Measurements from ENCODE around the gene SKA3. TPM values are rescaled to one million over a fixed set of nuclear protein-coding genes. Genes with fewer than 3 reads are reported as not detected.

Gene SKA3
- total RNA-seq, 6 experiments from 2014 or later = 0.18 to 2.4 (median 0.75) TPM

DNA sequence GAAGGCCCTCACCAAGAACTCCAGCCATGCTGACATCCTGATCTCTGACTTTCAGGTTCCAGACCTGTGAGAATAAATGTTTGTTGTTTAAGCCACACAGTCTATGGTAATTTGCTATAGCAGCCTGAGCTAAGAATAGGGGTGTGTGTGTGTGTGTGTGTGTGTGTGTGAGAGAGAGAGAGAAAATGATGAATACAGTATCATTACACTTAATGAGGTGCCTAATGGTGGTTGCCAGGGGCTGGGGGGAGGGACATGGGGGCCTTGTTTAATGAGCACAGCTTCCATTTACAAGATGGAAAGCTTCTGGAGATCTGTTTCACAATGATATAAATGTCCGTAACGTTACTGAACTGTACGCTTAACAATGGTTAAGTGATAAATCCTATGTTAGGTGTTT is 61.1 kb downstream of the SKA3 start:
- no peak overlapping the region for H3K4me3 ChIP-seq
- DNase-seq (no peak), ATAC-seq (no peak)
- no peaks in the 10 kb centered on the region for H3K4me1 ChIP-seq
- H3K27ac ChIP-seq = no peak overlapping the region
- intact Hi-C loops (cut with DNase I) = loop anchor here (10.0 kb wide), 1 partner anchor 360 kb away; no protein-coding TSS in a partner anchor
- H3K27me3 ChIP-seq = no peaks in the 10 kb centered on the region
- no peaks in the 10 kb centered on the region for H3K9me3 ChIP-seq
- TF ChIP-seq POLR2A (IDR thresholded peaks at IDR 0.05) (no peak), CTCF (IDR thresholded peaks at IDR 0.05) (no peak)
- WGBS (ENCODE audit: insufficient coverage, low coverage, low lambda C conversion rate, missing lambda C conversion rate) = 79% methylated on average over 3 of the region's 3 CpGs
- H3K36me3 ChIP-seq = no peaks in the 10 kb centered on the region

DNA sequence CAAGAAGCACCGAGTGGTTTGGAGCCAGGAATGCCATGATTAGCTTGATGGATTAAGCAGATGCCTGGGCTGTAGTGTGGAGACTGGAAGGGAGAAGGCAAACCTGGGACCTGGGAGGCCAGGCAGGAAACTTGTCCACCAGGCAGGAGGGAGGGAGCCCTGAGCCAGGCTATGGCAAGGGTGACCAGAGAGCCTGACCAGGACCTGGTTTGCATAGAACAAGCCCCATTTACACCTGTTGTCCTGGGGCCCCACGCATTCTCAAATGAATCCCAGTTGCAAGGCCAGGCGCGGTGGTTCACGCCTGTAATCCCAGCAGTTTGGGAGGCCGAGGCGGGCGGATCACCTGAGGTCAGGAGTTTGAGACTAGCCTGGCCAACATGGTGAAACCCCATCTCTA is 64.8 kb downstream of the SKA3 start:
- no peak for TF ChIP-seq POLR2A (IDR thresholded peaks at IDR 0.05)
- no peak for TF ChIP-seq CTCF (IDR thresholded peaks at IDR 0.05)
- WGBS (ENCODE audit: insufficient coverage, low coverage, low lambda C conversion rate, missing lambda C conversion rate) = 80% methylated on average over 1 of the region's 8 CpGs
- no peak overlapping the region for H3K4me3 ChIP-seq
- DNase-seq (no peak), ATAC-seq (no peak)
- no peaks in the 10 kb centered on the region for H3K9me3 ChIP-seq
- H3K27ac ChIP-seq = no peak overlapping the region
- intact Hi-C loops (cut with DNase I) = loop anchor here (10.0 kb wide), 1 partner anchor 363 kb away; no protein-coding TSS in a partner anchor
- no peaks in the 10 kb centered on the region for H3K36me3 ChIP-seq
- no peaks in the 10 kb centered on the region for H3K27me3 ChIP-seq
- H3K4me1 ChIP-seq = no peaks in the 10 kb centered on the region

DNA sequence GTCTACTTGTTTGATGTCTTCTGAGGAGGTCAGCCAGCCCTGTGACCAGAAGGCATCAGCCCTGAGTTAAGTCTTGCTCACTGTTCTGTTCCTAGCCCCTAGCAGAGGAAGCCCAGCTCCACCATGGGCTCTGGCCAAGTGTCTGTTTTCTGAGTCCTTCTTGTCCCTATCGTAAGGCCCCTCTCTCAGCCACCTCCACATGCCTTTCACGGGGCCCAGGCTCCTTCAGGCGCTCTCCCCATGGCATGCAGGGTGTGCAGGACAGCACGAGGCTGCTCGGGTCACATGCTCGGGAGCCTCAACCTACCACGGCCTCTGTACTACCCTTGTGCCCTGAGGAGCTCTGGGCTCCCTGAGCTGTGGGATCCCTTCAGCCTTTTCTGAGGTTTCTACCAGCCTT is 67.2 kb downstream of the SKA3 start:
- WGBS (ENCODE audit: insufficient coverage, low coverage, low lambda C conversion rate, missing lambda C conversion rate) = 88% methylated on average over 4 of the region's 7 CpGs
- H3K9me3 ChIP-seq = no peaks in the 10 kb centered on the region
- H3K27me3 ChIP-seq = no peaks in the 10 kb centered on the region
- intact Hi-C loops (cut with DNase I) = no loop called here
- no peaks in the 10 kb centered on the region for H3K36me3 ChIP-seq
- no peaks in the 10 kb centered on the region for H3K4me1 ChIP-seq
- ATAC-seq (peak in 1 of 4 donors; percentile 19), DNase-seq (no peak)
- TF ChIP-seq POLR2A (IDR thresholded peaks at IDR 0.05) = no peak
- no peak for TF ChIP-seq CTCF (IDR thresholded peaks at IDR 0.05)
- H3K4me3 ChIP-seq = no peak overlapping the region
- no peak overlapping the region for H3K27ac ChIP-seq

DNA sequence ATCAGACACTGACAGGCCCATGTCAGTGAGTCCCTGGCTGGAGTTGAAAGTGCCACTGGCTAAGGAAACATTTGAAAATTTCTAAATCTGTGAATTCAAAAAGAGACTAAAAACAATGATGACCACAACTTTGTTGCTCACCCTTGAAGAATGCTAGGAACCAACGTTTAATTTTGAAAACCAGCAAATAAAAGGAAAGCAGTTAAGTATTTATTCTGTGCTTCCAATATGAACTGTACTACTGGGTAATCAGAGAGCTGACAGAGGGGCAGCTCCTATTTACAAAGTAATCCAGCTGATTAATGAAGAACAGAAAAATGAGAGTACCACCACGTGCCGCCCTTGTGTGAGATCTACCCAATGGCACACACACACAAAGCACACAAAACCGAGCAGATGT is 70.3 kb downstream of the SKA3 start:
- ATAC-seq (no peak), DNase-seq (no peak)
- no peaks in the 10 kb centered on the region for H3K27me3 ChIP-seq
- H3K4me3 ChIP-seq = no peak overlapping the region
- 45% methylated on average over 4 of the region's 4 CpGs for WGBS (ENCODE audit: insufficient coverage, low coverage, low lambda C conversion rate, missing lambda C conversion rate)
- no peaks in the 10 kb centered on the region for H3K9me3 ChIP-seq
- TF ChIP-seq POLR2A (IDR thresholded peaks at IDR 0.05) (no peak), CTCF (IDR thresholded peaks at IDR 0.05) (no peak)
- H3K4me1 ChIP-seq = no peaks in the 10 kb centered on the region
- H3K27ac ChIP-seq = no peak overlapping the region
- intact Hi-C loops (cut with DNase I) = no loop called here
- H3K36me3 ChIP-seq = no peaks in the 10 kb centered on the region

Data from right lobe of liver (tissue), 6 donors.